Right atrium auricular region (tissue), 2 donors: ENCODE data around the gene TRMU. TPM values are rescaled to one million over a fixed set of nuclear protein-coding genes. Genes with fewer than 3 reads are reported as not detected.
"Not testable (repeated sequence)": the region's sequence is repeated elsewhere in the genome, so short reads cannot be mapped to it uniquely, and the experiment has no call there.

ENCODE experiments used
- DNase-seq: peaks from one replicate; pipeline ENCODE4 v3.0.0-alpha.2; 2019; ENCODE audit warnings: low spot score
- H3K27ac ChIP-seq, 2 donors: fragments of 200-600 bp; sonication (generic); 1 replicate in 1 of 2; 2 replicates in 1 of 2; pipeline ENCODE4 v1.5.1; 2016 to 2019
- H3K27me3 ChIP-seq, 2 donors: fragments of 200-600 bp; sonication (generic); one replicate each; pipeline versions ENCODE4 v1.5.1 to v1.6.0; 2017 to 2019
- H3K36me3 ChIP-seq: fragments of 200-600 bp; sonication (generic); one replicate; pipeline ENCODE4 v1.5.1; 2016
- H3K4me1 ChIP-seq, 2 donors: fragments of 200-600 bp; sonication (generic); one replicate each; pipeline versions ENCODE4 v1.5.1 to v1.6.0; 2017 to 2019
- H3K4me3 ChIP-seq, 2 donors: fragments of 200-600 bp; sonication (generic); 1 replicate in 1 of 2; 2 replicates in 1 of 2; pipeline ENCODE4 v1.5.1; 2017 to 2019; ENCODE audit warnings: mild to moderate bottlenecking in 1 of 2, moderate library complexity in 1 of 2
- H3K9me3 ChIP-seq, 2 donors: fragments of 200-600 bp; sonication (generic); one replicate each; pipeline ENCODE4 v1.5.1; 2019
- CTCF ChIP-seq, 2 donors: fragments of 200-600 bp; sonication (generic); IDR thresholded peaks; one replicate each; pipeline ENCODE4 v1.5.1; 2019; ENCODE audit warnings: antibody characterized with exemption in 2 of 2
- total RNA-seq, 2 donors: library from RNA; depleted of rRNA; stranded (reverse); fragments of >200 nt; gene quantifications; one replicate each; pipeline ENCODE4 v1.1.0, GENCODE V29; 2016

The TRMU gene
- total RNA-seq, 2 donors from 2014 or later = 22.2 to 22.4 TPM

GRCh38 chr22:46402505-46402904 lies 67.0 kb downstream of the TRMU start:
- DNase-seq = no peak
- TF ChIP-seq CTCF (IDR thresholded peaks at IDR 0.05) = no peak

GRCh38 chr22:46403880-46404279 lies 68.4 kb downstream of the TRMU start:
- H3K4me3 ChIP-seq, H3K27ac ChIP-seq, H3K4me1 ChIP-seq, H3K9me3 ChIP-seq, H3K27me3 ChIP-seq, DNase-seq, H3K36me3 ChIP-seq: not testable (repeated sequence)

More at GRCh38 chr22:46402505-46402904, 67.0 kb downstream of the TRMU start:
- Histone ChIP-seq H3K27me3 (no peaks in the 10 kb centered on the region), H3K36me3 (no peaks in the 10 kb centered on the region), H3K27ac (no peak overlapping the region), H3K4me1 (peaks cover 0 to 7% of the 10 kb centered on the region in 2 donors), H3K9me3 (no peaks in the 10 kb centered on the region), H3K4me3 (no peak overlapping the region)

GRCh38 chr22:46405901-46406300 lies 70.4 kb downstream of the TRMU start:
- no peak for DNase-seq
- Histone ChIP-seq H3K9me3 (no peaks in the 10 kb centered on the region), H3K36me3 (no peaks in the 10 kb centered on the region), H3K4me1 (peaks cover 0 to 7% of the 10 kb centered on the region in 2 donors), H3K4me3 (no peak overlapping the region), H3K27ac (peak overlapping the region; percentile 64 to 66), H3K27me3 (no peaks in the 10 kb centered on the region)
- TF ChIP-seq CTCF (IDR thresholded peaks at IDR 0.05) = no peak

- TF ChIP-seq CTCF (IDR thresholded peaks at IDR 0.05) = no peak
- H3K27ac ChIP-seq = peak overlapping the region; percentile 64 to 66
- no peaks in the 10 kb centered on the region for H3K36me3 ChIP-seq
- no peaks in the 10 kb centered on the region for H3K27me3 ChIP-seq
- H3K4me3 ChIP-seq = no peak overlapping the region
- no peaks in the 10 kb centered on the region for H3K9me3 ChIP-seq
- H3K4me1 ChIP-seq = peaks cover 0 to 7% of the 10 kb centered on the region in 2 donors
- DNase-seq = no peak
Observed at GRCh38 chr22:46406349-46406748, 70.8 kb downstream of the TRMU start.

GRCh38 chr22:46406791-46407190 lies 71.3 kb downstream of the TRMU start:
- H3K9me3 ChIP-seq = no peaks in the 10 kb centered on the region
- H3K4me3 ChIP-seq = no peak overlapping the region
- no peak for TF ChIP-seq CTCF (IDR thresholded peaks at IDR 0.05)
- H3K27ac ChIP-seq = peak overlapping the region; percentile 64 to 66
- H3K4me1 ChIP-seq = peaks cover 0 to 7% of the 10 kb centered on the region in 2 donors
- no peaks in the 10 kb centered on the region for H3K27me3 ChIP-seq
- no peak for DNase-seq
- no peaks in the 10 kb centered on the region for H3K36me3 ChIP-seq

Other genes starting within 250 kb of the TRMU start
- 10 to 100 TPM; 48.4 to 67.1 TPM for gene PPARA, start 185.2 kb upstream of the TRMU start, total RNA-seq
- gene CDPF1, start 85.4 kb upstream of the TRMU start, total RNA-seq = 10 to 100 TPM in 1 of 2 donors, 1 to 10 TPM in 1; 9.7 to 11.9 TPM
- under 1 TPM; 0.04 to 0.07 TPM for gene PKDREJ, start 72.4 kb upstream of the TRMU start, total RNA-seq
- 10 to 100 TPM; 22.6 to 41.7 TPM for gene TTC38, start 67.7 kb upstream of the TRMU start, total RNA-seq
- gene GTSE1, start 38.8 kb upstream of the TRMU start, total RNA-seq = under 1 TPM; 0.16 to 0.63 TPM
- 1 to 10 TPM; 7.1 to 9.6 TPM for gene CELSR1, start 201.9 kb downstream of the TRMU start, total RNA-seq